ENCODE measurements around the gene LGALS12. TPM values are rescaled to one million over a fixed set of nuclear protein-coding genes. Genes with fewer than 3 reads are reported as not detected.

The LGALS12 gene
- total and polyA plus RNA-seq, 10 of the 15 experiments (the other 5 are each of a cell fraction or from before 2014, with no cell fraction given) = not detected

DNA sequence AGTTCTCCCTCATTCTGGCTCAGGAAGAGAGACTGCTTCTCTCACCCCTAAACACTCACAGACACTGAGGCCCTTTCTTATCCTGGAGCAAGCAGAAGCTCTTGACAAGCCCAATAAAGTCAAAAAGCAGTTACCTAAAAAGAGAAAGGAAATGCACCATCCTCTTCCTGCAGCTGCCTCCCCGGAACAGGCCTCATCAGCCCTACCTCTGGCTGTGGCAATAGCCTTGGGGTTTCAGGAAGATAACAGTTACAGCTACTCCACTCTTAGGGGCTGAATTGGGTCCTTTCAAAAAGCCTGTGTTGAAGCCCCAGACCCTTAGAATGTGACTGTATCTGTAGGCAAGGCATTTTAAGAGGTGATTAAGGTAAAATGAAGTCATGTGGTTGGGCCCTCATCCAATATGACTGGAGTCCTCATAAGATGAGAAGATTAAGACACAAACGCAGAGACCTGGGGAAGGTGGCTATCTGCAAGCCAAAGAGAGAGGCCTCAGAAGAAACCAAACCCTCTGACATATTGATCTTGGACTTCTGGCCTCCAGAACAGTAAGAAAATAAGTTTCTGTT, 3.5 kb upstream of the LGALS12 start:
- no peaks in the 10 kb centered on the region for H4K20me1 ChIP-seq (ENCODE audit: control insufficient read depth, insufficient read depth)
- H3K27me3 ChIP-seq (replicated peaks in 1 of 2; ENCODE audit: control insufficient read depth in 2 of 2, insufficient read depth in 2 of 2, low read length in 1 of 2) = no peaks in the 10 kb centered on the region
- H3K4me3 ChIP-seq = no peak overlapping the region
- peaks cover 3% of the 10 kb centered on the region; the same call in 2 of the 3 replicates for H3K9me3 ChIP-seq (replicated peaks; ENCODE audit: control insufficient read depth, insufficient read depth, low read length)
- in situ Hi-C loops (cut with MboI) (no loop called here), intact Hi-C loops (cut with micrococcal nuclease; ENCODE audit: unreplicated experiment) (no loop called here)
- TF ChIP-seq CHD1 (IDR thresholded peaks at IDR 0.05; ENCODE audit: low read depth, low read length) = no peak
- TF ChIP-seq SIX5 (IDR thresholded peaks at IDR 0.05; ENCODE audit: low read depth, low read length, severe bottlenecking) = no peak
- TF ChIP-seq, protein P1, sequence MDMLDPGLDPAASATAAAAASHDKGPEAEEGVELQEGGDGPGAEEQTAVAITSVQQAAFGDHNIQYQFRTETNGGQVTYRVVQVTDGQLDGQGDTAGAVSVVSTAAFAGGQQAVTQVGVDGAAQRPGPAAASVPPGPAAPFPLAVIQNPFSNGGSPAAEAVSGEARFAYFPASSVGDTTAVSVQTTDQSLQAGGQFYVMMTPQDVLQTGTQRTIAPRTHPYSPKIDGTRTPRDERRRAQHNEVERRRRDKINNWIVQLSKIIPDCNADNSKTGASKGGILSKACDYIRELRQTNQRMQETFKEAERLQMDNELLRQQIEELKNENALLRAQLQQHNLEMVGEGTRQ (IDR thresholded peaks at IDR 0.05; ENCODE audit: borderline replicate concordance, low read depth, low read length) = no peak
- peaks cover 5% of the 10 kb centered on the region; the same call in 1 of the 2 replicates for H3K4me1 ChIP-seq (ENCODE audit: control insufficient read depth, insufficient read depth, low read length)
- no peaks in the 10 kb centered on the region for H3K79me2 ChIP-seq (ENCODE audit: control insufficient read depth, insufficient read depth, low read length)
- H3K36me3 ChIP-seq (ENCODE audit: control insufficient read depth in 2 of 2, insufficient read depth in 2 of 2, low read length in 1 of 2) = no peaks in the 10 kb centered on the region
- POLR2A ChIA-PET = no interaction called here
- H2AFZ ChIP-seq (ENCODE audit: control insufficient read depth, low read depth, low read length) = no peak overlapping the region
- H3K9ac ChIP-seq (ENCODE audit: control insufficient read depth, insufficient read depth, low read length) = no peak overlapping the region
- CTCF ChIA-PET = no interaction called here
- no peak overlapping the region for H3K4me2 ChIP-seq (ENCODE audit: control insufficient read depth, insufficient read depth)
- WGBS (ENCODE audit: insufficient coverage, insufficient replicate concordance, low lambda C conversion rate, missing lambda C conversion rate) = 47% methylated on average over 2 of the region's 2 CpGs
- no peak for DNase-seq (ENCODE audit: low read depth, low spot score)
- H3K27ac ChIP-seq (ENCODE audit: control insufficient read depth, insufficient read depth) = no peak overlapping the region
- no TSS peak for BruUV-seq (replicated peaks)
- RAD21 ChIA-PET (ENCODE audit: unreplicated experiment) = no interaction called here
- SMC1A ChIA-PET (ENCODE audit: uncharacterized antibody, unreplicated experiment) = no interaction called here
- no peak for FAIRE-seq
- ATAC-seq = no peak

DNA sequence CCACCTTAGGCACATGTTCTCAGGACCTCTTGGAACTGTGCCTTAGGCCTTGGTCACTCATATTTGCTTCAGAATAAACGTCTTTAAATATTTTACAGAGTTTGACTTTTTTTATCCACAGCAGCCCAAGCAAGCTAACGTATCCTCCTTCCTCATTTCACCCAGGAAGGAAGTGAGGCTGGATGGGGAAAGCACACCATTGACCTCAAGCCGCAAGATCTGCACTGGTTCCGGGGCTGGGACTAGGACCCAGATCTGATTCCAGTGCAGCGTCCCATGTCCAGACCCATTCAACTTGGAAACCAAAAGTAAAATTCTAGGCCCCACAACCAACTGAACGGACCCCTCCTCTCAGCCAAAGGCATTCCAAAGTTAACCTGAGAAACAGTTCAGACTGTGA, 2.4 kb upstream of the LGALS12 start:
- CTCF ChIA-PET = no interaction called here
- no peak overlapping the region for H2AFZ ChIP-seq (ENCODE audit: control insufficient read depth, low read depth, low read length)
- no peaks in the 10 kb centered on the region for H3K27me3 ChIP-seq (replicated peaks in 1 of 2; ENCODE audit: control insufficient read depth in 2 of 2, insufficient read depth in 2 of 2, low read length in 1 of 2)
- intact Hi-C loops (cut with micrococcal nuclease; ENCODE audit: unreplicated experiment) = no loop called here
- H3K9ac ChIP-seq (ENCODE audit: control insufficient read depth, insufficient read depth, low read length) = no peak overlapping the region
- no peak for DNase-seq (ENCODE audit: low read depth, low spot score)
- H3K79me2 ChIP-seq (ENCODE audit: control insufficient read depth, insufficient read depth, low read length) = no peaks in the 10 kb centered on the region
- H3K27ac ChIP-seq (ENCODE audit: control insufficient read depth, insufficient read depth) = no peak overlapping the region
- in situ Hi-C loops (cut with MboI) = no loop called here
- no peak for ATAC-seq
- no peak for FAIRE-seq
- RAD21 ChIA-PET (ENCODE audit: unreplicated experiment) = no interaction called here
- 33% methylated on average over 6 of the region's 6 CpGs for WGBS (ENCODE audit: insufficient coverage, insufficient replicate concordance, low lambda C conversion rate, missing lambda C conversion rate)
- SMC1A ChIA-PET (ENCODE audit: uncharacterized antibody, unreplicated experiment) = no interaction called here
- H3K36me3 ChIP-seq (ENCODE audit: control insufficient read depth in 2 of 2, insufficient read depth in 2 of 2, low read length in 1 of 2) = no peaks in the 10 kb centered on the region
- POLR2A ChIA-PET = no interaction called here
- no peak overlapping the region for H3K4me3 ChIP-seq
- peaks cover 5% of the 10 kb centered on the region; the same call in 1 of the 2 replicates for H3K4me1 ChIP-seq (ENCODE audit: control insufficient read depth, insufficient read depth, low read length)
- no peaks in the 10 kb centered on the region for H4K20me1 ChIP-seq (ENCODE audit: control insufficient read depth, insufficient read depth)
- peaks cover 3% of the 10 kb centered on the region; the same call in 2 of the 3 replicates for H3K9me3 ChIP-seq (replicated peaks; ENCODE audit: control insufficient read depth, insufficient read depth, low read length)
- BruUV-seq (replicated peaks) = no TSS peak
- H3K4me2 ChIP-seq (ENCODE audit: control insufficient read depth, insufficient read depth) = no peak overlapping the region
- no peak for TF ChIP-seq HDAC2 (IDR thresholded peaks at IDR 0.05)
- no peak for TF ChIP-seq POU2F2 (IDR thresholded peaks at IDR 0.05; ENCODE audit: borderline replicate concordance, low read depth, low read length)
- no peak for TF ChIP-seq YY1 (IDR thresholded peaks at IDR 0.05; ENCODE audit: low read depth, low read length)
- TF ChIP-seq CREM (IDR thresholded peaks at IDR 0.05; ENCODE audit: low read depth) = no peak
- TF ChIP-seq SUPT20H (IDR thresholded peaks at IDR 0.05; ENCODE audit: borderline replicate concordance, control insufficient read depth, low read depth, low read length) = no peak
- TF ChIP-seq, protein P2, sequence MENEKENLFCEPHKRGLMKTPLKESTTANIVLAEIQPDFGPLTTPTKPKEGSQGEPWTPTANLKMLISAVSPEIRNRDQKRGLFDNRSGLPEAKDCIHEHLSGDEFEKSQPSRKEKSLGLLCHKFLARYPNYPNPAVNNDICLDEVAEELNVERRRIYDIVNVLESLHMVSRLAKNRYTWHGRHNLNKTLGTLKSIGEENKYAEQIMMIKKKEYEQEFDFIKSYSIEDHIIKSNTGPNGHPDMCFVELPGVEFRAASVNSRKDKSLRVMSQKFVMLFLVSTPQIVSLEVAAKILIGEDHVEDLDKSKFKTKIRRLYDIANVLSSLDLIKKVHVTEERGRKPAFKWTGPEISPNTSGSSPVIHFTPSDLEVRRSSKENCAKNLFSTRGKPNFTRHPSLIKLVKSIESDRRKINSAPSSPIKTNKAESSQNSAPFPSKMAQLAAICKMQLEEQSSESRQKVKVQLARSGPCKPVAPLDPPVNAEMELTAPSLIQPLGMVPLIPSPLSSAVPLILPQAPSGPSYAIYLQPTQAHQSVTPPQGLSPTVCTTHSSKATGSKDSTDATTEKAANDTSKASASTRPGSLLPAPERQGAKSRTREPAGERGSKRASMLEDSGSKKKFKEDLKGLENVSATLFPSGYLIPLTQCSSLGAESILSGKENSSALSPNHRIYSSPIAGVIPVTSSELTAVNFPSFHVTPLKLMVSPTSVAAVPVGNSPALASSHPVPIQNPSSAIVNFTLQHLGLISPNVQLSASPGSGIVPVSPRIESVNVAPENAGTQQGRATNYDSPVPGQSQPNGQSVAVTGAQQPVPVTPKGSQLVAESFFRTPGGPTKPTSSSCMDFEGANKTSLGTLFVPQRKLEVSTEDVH (IDR thresholded peaks at IDR 0.05; ENCODE audit: low read depth, partially characterized antibody) = no peak
- no peak for TF ChIP-seq NFYB (IDR thresholded peaks at IDR 0.05; ENCODE audit: insufficient read depth, low read depth, low read length)
- no peak for TF ChIP-seq ZBED1 (IDR thresholded peaks at IDR 0.05; ENCODE audit: borderline replicate concordance)
- no peak for TF ChIP-seq NBN (IDR thresholded peaks at IDR 0.05)
- TF ChIP-seq CHD4 (IDR thresholded peaks at IDR 0.05) = no peak
- no peak for TF ChIP-seq CHD1 (IDR thresholded peaks at IDR 0.05; ENCODE audit: low read depth, low read length)
- no peak for TF ChIP-seq ZNF622 (IDR thresholded peaks at IDR 0.05)
- TF ChIP-seq, protein P3, sequence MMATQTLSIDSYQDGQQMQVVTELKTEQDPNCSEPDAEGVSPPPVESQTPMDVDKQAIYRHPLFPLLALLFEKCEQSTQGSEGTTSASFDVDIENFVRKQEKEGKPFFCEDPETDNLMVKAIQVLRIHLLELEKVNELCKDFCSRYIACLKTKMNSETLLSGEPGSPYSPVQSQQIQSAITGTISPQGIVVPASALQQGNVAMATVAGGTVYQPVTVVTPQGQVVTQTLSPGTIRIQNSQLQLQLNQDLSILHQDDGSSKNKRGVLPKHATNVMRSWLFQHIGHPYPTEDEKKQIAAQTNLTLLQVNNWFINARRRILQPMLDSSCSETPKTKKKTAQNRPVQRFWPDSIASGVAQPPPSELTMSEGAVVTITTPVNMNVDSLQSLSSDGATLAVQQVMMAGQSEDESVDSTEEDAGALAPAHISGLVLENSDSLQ (IDR thresholded peaks at IDR 0.05) = no peak

Measured in GM12878 (cell line).